ENCODE data around the gene VPS45. TPM values are rescaled to one million over a fixed set of nuclear protein-coding genes. Genes with fewer than 3 reads are reported as not detected.

VPS45 gene
- total RNA-seq, 1 experiment from 2014 or later, result 28.2 TPM

DNA sequence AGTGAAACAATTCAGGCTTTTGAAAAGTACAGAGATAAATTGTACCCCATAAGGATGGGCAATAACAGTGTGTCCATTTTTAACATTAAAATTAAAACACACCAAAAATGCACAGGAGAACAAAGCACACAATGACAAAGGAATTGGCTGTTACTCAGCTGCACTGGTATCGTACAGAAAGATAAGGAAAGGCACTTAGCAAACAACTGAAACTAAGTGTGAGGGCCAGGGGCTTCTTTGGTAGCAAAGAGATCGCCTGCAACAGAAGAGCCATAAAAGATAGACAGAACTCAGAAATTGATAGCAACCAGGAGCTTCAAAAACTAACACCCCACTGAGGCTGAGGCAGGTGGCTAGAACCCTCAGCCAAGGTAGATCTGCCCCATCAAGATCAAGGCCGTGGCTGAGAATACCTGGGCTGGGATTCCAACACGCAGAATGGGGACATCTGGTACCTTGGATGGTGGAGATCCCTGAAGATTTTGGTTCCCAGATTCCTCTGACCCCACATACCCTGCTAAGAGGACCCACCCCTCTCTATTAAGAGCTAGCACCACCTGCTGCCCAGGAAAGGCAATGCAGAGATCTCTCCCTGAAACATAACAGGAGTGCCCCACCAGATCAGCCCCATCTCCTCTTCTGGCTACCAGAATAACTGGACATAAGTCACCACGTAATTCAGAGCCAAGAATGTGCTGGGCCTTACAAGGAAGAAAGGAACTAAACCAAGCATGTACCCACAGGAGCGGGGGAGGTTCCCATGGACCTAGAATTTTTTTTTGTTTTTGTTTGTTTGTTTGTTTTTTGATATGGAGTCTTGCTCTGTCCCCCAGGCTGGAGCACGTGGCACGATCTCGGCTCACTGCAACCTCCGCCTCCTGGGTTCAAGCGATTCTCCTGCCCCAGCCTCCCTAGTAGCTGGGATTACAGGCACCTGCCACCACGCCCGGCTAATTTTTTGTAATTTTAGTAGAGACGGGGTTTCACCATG lies 98.3 kb downstream of the VPS45 start:
- H3K9me3 Mint-ChIP-seq, result no peaks in the 10 kb centered on the region
- H3K4me3 Mint-ChIP-seq, result no peak overlapping the region
- CTCF ChIA-PET, result interaction anchor here (0.8 to 2.2 kb wide), 12 partner anchors 16 to 367 kb away, joined by 3 to 22 read pairs (median 3); partner anchors contain the start of gene PLEKHO1
- ATAC-seq, result peak; percentile 25
- POLR2A ChIA-PET, result interaction anchor here (1.0 kb wide), 1 partner anchor 278 kb away, joined by 4 read pairs; a partner anchor contains a TSS
- H3K27me3 Mint-ChIP-seq (ENCODE audit: low read depth), result no peaks in the 10 kb centered on the region
- peak; percentile 82 for DNase-seq (ENCODE audit: low spot score)
- H3K36me3 Mint-ChIP-seq, result no peaks in the 10 kb centered on the region
- H3K27ac Mint-ChIP-seq, result 0 out of 2 replicates have a peak overlapping the region, but pooled peaks have one; percentile 19
- no peak for TF ChIP-seq EMX1 (CRISPR knock-in tag; IDR thresholded peaks at IDR 0.05)
- TF ChIP-seq, protein P1, sequence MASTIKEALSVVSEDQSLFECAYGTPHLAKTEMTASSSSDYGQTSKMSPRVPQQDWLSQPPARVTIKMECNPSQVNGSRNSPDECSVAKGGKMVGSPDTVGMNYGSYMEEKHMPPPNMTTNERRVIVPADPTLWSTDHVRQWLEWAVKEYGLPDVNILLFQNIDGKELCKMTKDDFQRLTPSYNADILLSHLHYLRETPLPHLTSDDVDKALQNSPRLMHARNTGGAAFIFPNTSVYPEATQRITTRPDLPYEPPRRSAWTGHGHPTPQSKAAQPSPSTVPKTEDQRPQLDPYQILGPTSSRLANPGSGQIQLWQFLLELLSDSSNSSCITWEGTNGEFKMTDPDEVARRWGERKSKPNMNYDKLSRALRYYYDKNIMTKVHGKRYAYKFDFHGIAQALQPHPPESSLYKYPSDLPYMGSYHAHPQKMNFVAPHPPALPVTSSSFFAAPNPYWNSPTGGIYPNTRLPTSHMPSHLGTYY (CRISPR knock-in tag; IDR thresholded peaks at IDR 0.05), result 0 out of 2 replicates have a peak, but pooled peaks have one; percentile 40
- peaks cover 38% of the 10 kb centered on the region for H3K4me1 Mint-ChIP-seq

DNA sequence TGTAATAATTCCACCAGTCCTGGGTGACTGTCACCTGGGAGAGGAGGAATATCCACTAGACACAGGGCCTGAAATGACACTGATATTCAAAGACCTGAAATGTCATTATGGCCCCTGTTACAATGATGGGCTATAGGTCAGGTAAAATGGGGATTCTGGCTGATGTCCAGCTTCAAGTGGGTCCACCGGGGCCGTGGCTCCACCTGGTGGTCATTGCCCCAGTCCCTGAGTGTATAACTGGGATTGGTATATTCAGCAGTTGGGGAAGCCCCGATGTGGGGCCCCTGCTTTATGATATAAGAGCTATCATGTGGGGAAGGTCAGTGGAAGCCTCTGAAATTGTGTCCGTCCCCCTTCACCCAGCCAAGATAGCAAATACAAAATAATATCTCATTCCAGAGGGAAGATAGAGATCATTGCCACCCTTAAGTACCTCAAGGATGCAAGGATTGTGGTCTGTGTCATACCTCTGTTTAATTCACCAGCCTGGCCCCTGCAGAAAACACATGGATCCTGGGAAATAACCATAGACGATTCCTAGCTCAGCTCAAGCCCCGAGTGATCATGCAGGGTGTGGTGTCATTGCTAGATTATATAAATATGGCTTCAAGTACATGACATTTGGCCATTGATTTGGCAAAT lies 101.5 kb downstream of the VPS45 start:
- CTCF ChIA-PET, result interaction anchor here (0.6 to 3.8 kb wide), 17 partner anchors 9 to 347 kb away, joined by 3 to 21 read pairs (median 5); partner anchors contain the start of genes PLEKHO1 and VPS45
- no peaks in the 10 kb centered on the region for H3K36me3 Mint-ChIP-seq
- H3K4me3 Mint-ChIP-seq, result no peak overlapping the region
- no peaks in the 10 kb centered on the region for H3K9me3 Mint-ChIP-seq
- POLR2A ChIA-PET, result no interaction called here
- peaks cover 7% of the 10 kb centered on the region for H3K4me1 Mint-ChIP-seq
- H3K27ac Mint-ChIP-seq, result no peak overlapping the region
- TF ChIP-seq, protein P2, sequence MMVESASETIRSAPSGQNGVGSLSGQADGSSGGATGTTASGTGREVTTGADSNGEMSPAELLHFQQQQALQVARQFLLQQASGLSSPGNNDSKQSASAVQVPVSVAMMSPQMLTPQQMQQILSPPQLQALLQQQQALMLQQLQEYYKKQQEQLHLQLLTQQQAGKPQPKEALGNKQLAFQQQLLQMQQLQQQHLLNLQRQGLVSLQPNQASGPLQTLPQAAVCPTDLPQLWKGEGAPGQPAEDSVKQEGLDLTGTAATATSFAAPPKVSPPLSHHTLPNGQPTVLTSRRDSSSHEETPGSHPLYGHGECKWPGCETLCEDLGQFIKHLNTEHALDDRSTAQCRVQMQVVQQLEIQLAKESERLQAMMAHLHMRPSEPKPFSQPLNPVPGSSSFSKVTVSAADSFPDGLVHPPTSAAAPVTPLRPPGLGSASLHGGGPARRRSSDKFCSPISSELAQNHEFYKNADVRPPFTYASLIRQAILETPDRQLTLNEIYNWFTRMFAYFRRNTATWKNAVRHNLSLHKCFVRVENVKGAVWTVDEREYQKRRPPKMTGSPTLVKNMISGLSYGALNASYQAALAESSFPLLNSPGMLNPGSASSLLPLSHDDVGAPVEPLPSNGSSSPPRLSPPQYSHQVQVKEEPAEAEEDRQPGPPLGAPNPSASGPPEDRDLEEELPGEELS (CRISPR knock-in tag; IDR thresholded peaks at IDR 0.05), result no peak
- TF ChIP-seq, protein P3, sequence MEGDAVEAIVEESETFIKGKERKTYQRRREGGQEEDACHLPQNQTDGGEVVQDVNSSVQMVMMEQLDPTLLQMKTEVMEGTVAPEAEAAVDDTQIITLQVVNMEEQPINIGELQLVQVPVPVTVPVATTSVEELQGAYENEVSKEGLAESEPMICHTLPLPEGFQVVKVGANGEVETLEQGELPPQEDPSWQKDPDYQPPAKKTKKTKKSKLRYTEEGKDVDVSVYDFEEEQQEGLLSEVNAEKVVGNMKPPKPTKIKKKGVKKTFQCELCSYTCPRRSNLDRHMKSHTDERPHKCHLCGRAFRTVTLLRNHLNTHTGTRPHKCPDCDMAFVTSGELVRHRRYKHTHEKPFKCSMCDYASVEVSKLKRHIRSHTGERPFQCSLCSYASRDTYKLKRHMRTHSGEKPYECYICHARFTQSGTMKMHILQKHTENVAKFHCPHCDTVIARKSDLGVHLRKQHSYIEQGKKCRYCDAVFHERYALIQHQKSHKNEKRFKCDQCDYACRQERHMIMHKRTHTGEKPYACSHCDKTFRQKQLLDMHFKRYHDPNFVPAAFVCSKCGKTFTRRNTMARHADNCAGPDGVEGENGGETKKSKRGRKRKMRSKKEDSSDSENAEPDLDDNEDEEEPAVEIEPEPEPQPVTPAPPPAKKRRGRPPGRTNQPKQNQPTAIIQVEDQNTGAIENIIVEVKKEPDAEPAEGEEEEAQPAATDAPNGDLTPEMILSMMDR (IDR thresholded peaks at IDR 0.05), result peak; percentile 64
- peak; percentile 76 for ATAC-seq
- DNase-seq (ENCODE audit: low spot score), result peak; percentile 83
- no peaks in the 10 kb centered on the region for H3K27me3 Mint-ChIP-seq (ENCODE audit: low read depth)

DNA sequence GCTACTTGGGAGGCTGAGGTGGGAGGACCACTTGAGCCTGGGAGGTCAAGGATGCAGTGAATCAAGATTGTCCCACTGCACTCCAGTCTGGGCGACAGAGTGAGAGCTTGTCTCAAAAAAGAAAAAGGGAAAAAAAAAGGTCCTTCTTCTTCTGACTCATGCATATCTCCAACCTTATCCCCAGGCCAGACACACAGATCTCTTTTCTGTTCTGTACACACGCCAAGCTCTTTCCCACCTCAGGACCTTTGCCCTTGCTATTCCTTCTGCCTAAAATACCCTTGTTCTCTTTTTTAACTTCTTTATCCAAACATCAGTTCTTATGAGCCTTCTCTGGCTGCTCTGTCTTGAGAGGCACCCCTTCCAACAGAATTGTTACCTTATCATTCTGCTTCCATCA lies 104.2 kb downstream of the VPS45 start:
- Mint-ChIP-seq H3K9me3 (no peaks in the 10 kb centered on the region), H3K4me3 (no peak overlapping the region), H3K36me3 (no peaks in the 10 kb centered on the region), H3K27ac (no peak overlapping the region; the same call in 1 of the 2 replicates), H3K4me1 (no peaks in the 10 kb centered on the region), H3K27me3 (ENCODE audit: low read depth) (no peaks in the 10 kb centered on the region)
- ChIA-PET CTCF (interaction anchor here (3.8 kb wide), 1 partner anchor 15 kb away, joined by 21 read pairs; no protein-coding TSS in a partner anchor), POLR2A (interaction anchor here (1.1 to 1.8 kb wide), 2 partner anchors 8 to 284 kb away, joined by 3 to 5 read pairs; a partner anchor contains a TSS)
- ATAC-seq, result no peak
- DNase-seq (ENCODE audit: low spot score), result no peak
- TF ChIP-seq ZNF416 (CRISPR knock-in tag; IDR thresholded peaks at IDR 0.05) (no peak), PRRX2 (CRISPR knock-in tag; IDR thresholded peaks at IDR 0.05) (no peak), NFATC4 (CRISPR knock-in tag; IDR thresholded peaks at IDR 0.05) (no peak), ZBTB21 (CRISPR knock-in tag; IDR thresholded peaks at IDR 0.05; ENCODE audit: borderline replicate concordance) (no peak), TEAD1 (CRISPR knock-in tag; IDR thresholded peaks at IDR 0.05) (no peak), ZNF232 (CRISPR knock-in tag; IDR thresholded peaks at IDR 0.05) (no peak), ZNF671 (CRISPR knock-in tag; IDR thresholded peaks at IDR 0.05) (no peak), HMGA2 (CRISPR knock-in tag; IDR thresholded peaks at IDR 0.05) (no peak)
- TF ChIP-seq, protein P4, sequence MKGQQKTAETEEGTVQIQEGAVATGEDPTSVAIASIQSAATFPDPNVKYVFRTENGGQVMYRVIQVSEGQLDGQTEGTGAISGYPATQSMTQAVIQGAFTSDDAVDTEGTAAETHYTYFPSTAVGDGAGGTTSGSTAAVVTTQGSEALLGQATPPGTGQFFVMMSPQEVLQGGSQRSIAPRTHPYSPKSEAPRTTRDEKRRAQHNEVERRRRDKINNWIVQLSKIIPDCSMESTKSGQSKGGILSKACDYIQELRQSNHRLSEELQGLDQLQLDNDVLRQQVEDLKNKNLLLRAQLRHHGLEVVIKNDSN (CRISPR knock-in tag; IDR thresholded peaks at IDR 0.05), result no peak
- TF ChIP-seq, protein P5, sequence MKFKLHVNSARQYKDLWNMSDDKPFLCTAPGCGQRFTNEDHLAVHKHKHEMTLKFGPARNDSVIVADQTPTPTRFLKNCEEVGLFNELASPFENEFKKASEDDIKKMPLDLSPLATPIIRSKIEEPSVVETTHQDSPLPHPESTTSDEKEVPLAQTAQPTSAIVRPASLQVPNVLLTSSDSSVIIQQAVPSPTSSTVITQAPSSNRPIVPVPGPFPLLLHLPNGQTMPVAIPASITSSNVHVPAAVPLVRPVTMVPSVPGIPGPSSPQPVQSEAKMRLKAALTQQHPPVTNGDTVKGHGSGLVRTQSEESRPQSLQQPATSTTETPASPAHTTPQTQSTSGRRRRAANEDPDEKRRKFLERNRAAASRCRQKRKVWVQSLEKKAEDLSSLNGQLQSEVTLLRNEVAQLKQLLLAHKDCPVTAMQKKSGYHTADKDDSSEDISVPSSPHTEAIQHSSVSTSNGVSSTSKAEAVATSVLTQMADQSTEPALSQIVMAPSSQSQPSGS (CRISPR knock-in tag; IDR thresholded peaks at IDR 0.05; ENCODE audit: borderline replicate concordance, low read depth), result no peak
- TF ChIP-seq, protein P6, sequence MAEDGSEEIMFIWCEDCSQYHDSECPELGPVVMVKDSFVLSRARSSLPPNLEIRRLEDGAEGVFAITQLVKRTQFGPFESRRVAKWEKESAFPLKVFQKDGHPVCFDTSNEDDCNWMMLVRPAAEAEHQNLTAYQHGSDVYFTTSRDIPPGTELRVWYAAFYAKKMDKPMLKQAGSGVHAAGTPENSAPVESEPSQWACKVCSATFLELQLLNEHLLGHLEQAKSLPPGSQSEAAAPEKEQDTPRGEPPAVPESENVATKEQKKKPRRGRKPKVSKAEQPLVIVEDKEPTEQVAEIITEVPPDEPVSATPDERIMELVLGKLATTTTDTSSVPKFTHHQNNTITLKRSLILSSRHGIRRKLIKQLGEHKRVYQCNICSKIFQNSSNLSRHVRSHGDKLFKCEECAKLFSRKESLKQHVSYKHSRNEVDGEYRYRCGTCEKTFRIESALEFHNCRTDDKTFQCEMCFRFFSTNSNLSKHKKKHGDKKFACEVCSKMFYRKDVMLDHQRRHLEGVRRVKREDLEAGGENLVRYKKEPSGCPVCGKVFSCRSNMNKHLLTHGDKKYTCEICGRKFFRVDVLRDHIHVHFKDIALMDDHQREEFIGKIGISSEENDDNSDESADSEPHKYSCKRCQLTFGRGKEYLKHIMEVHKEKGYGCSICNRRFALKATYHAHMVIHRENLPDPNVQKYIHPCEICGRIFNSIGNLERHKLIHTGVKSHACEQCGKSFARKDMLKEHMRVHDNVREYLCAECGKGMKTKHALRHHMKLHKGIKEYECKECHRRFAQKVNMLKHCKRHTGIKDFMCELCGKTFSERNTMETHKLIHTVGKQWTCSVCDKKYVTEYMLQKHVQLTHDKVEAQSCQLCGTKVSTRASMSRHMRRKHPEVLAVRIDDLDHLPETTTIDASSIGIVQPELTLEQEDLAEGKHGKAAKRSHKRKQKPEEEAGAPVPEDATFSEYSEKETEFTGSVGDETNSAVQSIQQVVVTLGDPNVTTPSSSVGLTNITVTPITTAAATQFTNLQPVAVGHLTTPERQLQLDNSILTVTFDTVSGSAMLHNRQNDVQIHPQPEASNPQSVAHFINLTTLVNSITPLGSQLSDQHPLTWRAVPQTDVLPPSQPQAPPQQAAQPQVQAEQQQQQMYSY (CRISPR knock-in tag; IDR thresholded peaks at IDR 0.05), result no peak
- TF ChIP-seq, protein P7, sequence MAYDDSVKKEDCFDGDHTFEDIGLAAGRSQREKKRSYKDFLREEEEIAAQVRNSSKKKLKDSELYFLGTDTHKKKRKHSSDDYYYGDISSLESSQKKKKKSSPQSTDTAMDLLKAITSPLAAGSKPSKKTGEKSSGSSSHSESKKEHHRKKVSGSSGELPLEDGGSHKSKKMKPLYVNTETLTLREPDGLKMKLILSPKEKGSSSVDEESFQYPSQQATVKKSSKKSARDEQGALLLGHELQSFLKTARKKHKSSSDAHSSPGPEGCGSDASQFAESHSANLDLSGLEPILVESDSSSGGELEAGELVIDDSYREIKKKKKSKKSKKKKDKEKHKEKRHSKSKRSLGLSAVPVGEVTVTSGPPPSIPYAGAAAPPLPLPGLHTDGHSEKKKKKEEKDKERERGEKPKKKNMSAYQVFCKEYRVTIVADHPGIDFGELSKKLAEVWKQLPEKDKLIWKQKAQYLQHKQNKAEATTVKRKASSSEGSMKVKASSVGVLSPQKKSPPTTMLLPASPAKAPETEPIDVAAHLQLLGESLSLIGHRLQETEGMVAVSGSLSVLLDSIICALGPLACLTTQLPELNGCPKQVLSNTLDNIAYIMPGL (CRISPR knock-in tag; IDR thresholded peaks at IDR 0.05), result no peak

All from WTC11 (cell line).